Measurements from ENCODE around the gene RDX. TPM values are rescaled to one million over a fixed set of nuclear protein-coding genes. Genes with fewer than 3 reads are reported as not detected.

Gene RDX
- total and polyA plus RNA-seq, 10 of the 15 experiments (the other 5 are each of a cell fraction or from before 2014, with no cell fraction given): 24.6 to 62.2 (median 47.8) TPM

DNA sequence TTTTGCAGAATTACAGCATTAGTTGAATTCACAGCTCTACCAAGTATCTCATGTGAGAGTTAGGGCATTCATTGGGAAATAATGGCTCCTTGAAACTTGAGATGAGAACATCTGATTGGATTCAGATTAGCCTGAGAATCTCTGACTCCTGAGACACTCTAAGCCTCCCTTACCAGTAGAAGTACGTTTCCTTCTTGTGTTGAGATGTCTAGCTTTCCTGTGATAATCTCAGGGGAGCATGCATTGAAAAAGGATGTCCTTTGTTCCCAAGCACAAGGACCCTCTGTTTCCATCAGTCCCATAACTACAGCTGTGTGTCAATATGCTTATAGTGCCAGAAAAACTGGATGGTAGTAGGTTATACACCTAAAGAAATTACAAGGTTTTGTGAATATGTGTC is 35.2 kb upstream of the RDX start:
- H3K27ac ChIP-seq (ENCODE audit: control insufficient read depth, insufficient read depth): no peak overlapping the region
- WGBS (ENCODE audit: insufficient coverage, insufficient replicate concordance, low lambda C conversion rate, missing lambda C conversion rate): 6% methylated on average over 1 of the region's 1 CpG
- SMC1A ChIA-PET (ENCODE audit: uncharacterized antibody, unreplicated experiment): interaction anchor here (1.0 to 1.6 kb wide), 5 partner anchors 9 to 131 kb away, joined by 3 to 4 read pairs (median 3); no protein-coding TSS in a partner anchor
- TF ChIP-seq HDGF (IDR thresholded peaks at IDR 0.05): no peak
- no peak for TF ChIP-seq SMAD5 (IDR thresholded peaks at IDR 0.05; ENCODE audit: low read depth)
- TF ChIP-seq DPF2 (IDR thresholded peaks at IDR 0.05): no peak
- no peak for TF ChIP-seq ATF7 (IDR thresholded peaks at IDR 0.05; ENCODE audit: low read depth)
- TF ChIP-seq POLR2AphosphoS2 (IDR thresholded peaks at IDR 0.05; ENCODE audit: low read depth, low read length): no peak
- TF ChIP-seq, protein P1, sequence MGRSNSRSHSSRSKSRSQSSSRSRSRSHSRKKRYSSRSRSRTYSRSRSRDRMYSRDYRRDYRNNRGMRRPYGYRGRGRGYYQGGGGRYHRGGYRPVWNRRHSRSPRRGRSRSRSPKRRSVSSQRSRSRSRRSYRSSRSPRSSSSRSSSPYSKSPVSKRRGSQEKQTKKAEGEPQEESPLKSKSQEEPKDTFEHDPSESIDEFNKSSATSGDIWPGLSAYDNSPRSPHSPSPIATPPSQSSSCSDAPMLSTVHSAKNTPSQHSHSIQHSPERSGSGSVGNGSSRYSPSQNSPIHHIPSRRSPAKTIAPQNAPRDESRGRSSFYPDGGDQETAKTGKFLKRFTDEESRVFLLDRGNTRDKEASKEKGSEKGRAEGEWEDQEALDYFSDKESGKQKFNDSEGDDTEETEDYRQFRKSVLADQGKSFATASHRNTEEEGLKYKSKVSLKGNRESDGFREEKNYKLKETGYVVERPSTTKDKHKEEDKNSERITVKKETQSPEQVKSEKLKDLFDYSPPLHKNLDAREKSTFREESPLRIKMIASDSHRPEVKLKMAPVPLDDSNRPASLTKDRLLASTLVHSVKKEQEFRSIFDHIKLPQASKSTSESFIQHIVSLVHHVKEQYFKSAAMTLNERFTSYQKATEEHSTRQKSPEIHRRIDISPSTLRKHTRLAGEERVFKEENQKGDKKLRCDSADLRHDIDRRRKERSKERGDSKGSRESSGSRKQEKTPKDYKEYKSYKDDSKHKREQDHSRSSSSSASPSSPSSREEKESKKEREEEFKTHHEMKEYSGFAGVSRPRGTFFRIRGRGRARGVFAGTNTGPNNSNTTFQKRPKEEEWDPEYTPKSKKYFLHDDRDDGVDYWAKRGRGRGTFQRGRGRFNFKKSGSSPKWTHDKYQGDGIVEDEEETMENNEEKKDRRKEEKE (IDR thresholded peaks at IDR 0.05): no peak
- no peak for TF ChIP-seq CHD4 (IDR thresholded peaks at IDR 0.05)
- TF ChIP-seq TCF12 (IDR thresholded peaks at IDR 0.05; ENCODE audit: low read depth, low read length): no peak
- TF ChIP-seq, protein P2, sequence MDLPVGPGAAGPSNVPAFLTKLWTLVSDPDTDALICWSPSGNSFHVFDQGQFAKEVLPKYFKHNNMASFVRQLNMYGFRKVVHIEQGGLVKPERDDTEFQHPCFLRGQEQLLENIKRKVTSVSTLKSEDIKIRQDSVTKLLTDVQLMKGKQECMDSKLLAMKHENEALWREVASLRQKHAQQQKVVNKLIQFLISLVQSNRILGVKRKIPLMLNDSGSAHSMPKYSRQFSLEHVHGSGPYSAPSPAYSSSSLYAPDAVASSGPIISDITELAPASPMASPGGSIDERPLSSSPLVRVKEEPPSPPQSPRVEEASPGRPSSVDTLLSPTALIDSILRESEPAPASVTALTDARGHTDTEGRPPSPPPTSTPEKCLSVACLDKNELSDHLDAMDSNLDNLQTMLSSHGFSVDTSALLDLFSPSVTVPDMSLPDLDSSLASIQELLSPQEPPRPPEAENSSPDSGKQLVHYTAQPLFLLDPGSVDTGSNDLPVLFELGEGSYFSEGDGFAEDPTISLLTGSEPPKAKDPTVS (IDR thresholded peaks at IDR 0.05; ENCODE audit: low read depth, low read length): no peak
- no peak overlapping the region for H3K4me3 ChIP-seq
- H3K9ac ChIP-seq (ENCODE audit: control insufficient read depth, insufficient read depth, low read length): no peak overlapping the region
- ATAC-seq (no peak), FAIRE-seq (no peak), DNase-seq (ENCODE audit: low read depth, low spot score) (no peak)
- no peaks in the 10 kb centered on the region; the same call in 2 of the 3 replicates for H3K9me3 ChIP-seq (replicated peaks; ENCODE audit: control insufficient read depth, insufficient read depth, low read length)
- peaks cover 2% of the 10 kb centered on the region; the same call in 1 of the 2 replicates for H3K79me2 ChIP-seq (ENCODE audit: control insufficient read depth, insufficient read depth, low read length)
- intact Hi-C loops (cut with micrococcal nuclease; ENCODE audit: unreplicated experiment): no loop called here
- H2AFZ ChIP-seq (ENCODE audit: control insufficient read depth, low read depth, low read length): no peak overlapping the region
- RAD21 ChIA-PET (ENCODE audit: unreplicated experiment): interaction anchor here (1.7 to 4.0 kb wide), 3 partner anchors 14 to 43 kb away, joined by 3 to 17 read pairs (median 6); no protein-coding TSS in a partner anchor
- no peaks in the 10 kb centered on the region for H3K27me3 ChIP-seq (replicated peaks in 1 of 2; ENCODE audit: control insufficient read depth in 2 of 2, insufficient read depth in 2 of 2, low read length in 1 of 2)
- BruUV-seq (replicated peaks): no TSS peak
- CTCF ChIA-PET: interaction anchor here (0.9 to 1.7 kb wide), 5 partner anchors 18 to 385 kb away, joined by 3 to 5 read pairs (median 4); no protein-coding TSS in a partner anchor
- peaks cover 8% of the 10 kb centered on the region; the same call in 1 of the 2 replicates for H3K4me1 ChIP-seq (ENCODE audit: control insufficient read depth, insufficient read depth, low read length)
- in situ Hi-C loops (cut with MboI): no loop called here
- no peaks in the 10 kb centered on the region for H4K20me1 ChIP-seq (ENCODE audit: control insufficient read depth, insufficient read depth)
- no peak overlapping the region for H3K4me2 ChIP-seq (ENCODE audit: control insufficient read depth, insufficient read depth)
- POLR2A ChIA-PET: interaction anchor here (1.0 to 1.9 kb wide), 3 partner anchors 17 to 37 kb away, joined by 3 to 7 read pairs (median 3); no protein-coding TSS in a partner anchor
- no peaks in the 10 kb centered on the region for H3K36me3 ChIP-seq (ENCODE audit: control insufficient read depth in 2 of 2, insufficient read depth in 2 of 2, low read length in 1 of 2)
